ENCODE data around the gene SEMA3C.

SEMA3C gene

GRCh38 chr7:80721883-80722615 lies 196.8 kb downstream of the SEMA3C start:
- no peaks in the 10 kb centered on the region for H3K79me2 ChIP-seq (ENCODE audit: control insufficient read depth, insufficient read depth, low read length, unreplicated experiment)
- peaks cover 53% of the 10 kb centered on the region for H3K4me1 ChIP-seq (ENCODE audit: control insufficient read depth, insufficient read depth, low read length, unreplicated experiment)
- peak overlapping the region; percentile 18 for H2AFZ ChIP-seq (ENCODE audit: low read length, unreplicated experiment)
- no peaks in the 10 kb centered on the region for H3K27me3 ChIP-seq (ENCODE audit: insufficient read depth, low read length)
- H3K4me3 ChIP-seq (ENCODE audit: low read depth, low read length) = peak overlapping the region; percentile 51
- no peaks in the 10 kb centered on the region for H3K36me3 ChIP-seq (ENCODE audit: insufficient read depth, low read length)
- H3K27ac ChIP-seq (ENCODE audit: low read depth, low read length) = peak overlapping the region; percentile 99

DNA sequence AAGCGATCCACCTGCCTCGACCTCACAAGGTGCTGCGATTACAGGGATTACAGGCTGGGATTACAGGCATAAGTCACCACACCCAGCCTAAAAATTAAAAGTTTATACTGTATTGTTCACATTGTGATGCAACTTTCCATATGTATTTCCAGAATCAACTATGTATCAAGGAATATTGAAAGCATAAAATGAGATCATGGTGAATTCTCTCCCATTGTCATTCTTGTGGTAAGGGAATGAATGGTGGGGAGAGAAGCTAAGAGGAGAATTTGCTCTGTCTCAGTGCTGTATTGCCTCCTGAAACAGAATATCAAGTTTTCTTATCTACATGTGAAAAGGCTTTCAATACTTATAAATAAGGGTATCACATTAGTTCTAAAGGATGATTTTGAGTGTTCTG lies 198.7 kb downstream of the SEMA3C start:
- H3K4me3 ChIP-seq (ENCODE audit: low read depth, low read length) = no peak overlapping the region
- no peak overlapping the region for H2AFZ ChIP-seq (ENCODE audit: low read length, unreplicated experiment)
- H3K36me3 ChIP-seq (ENCODE audit: insufficient read depth, low read length) = no peaks in the 10 kb centered on the region
- H3K27me3 ChIP-seq (ENCODE audit: insufficient read depth, low read length) = no peaks in the 10 kb centered on the region
- peaks cover 44% of the 10 kb centered on the region for H3K4me1 ChIP-seq (ENCODE audit: control insufficient read depth, insufficient read depth, low read length, unreplicated experiment)
- no peaks in the 10 kb centered on the region for H3K79me2 ChIP-seq (ENCODE audit: control insufficient read depth, insufficient read depth, low read length, unreplicated experiment)
- H3K27ac ChIP-seq (ENCODE audit: low read depth, low read length) = peak overlapping the region; percentile 44

- no peak overlapping the region for H2AFZ ChIP-seq (ENCODE audit: low read length, unreplicated experiment)
- H3K36me3 ChIP-seq (ENCODE audit: insufficient read depth, low read length) = no peaks in the 10 kb centered on the region
- H3K4me1 ChIP-seq (ENCODE audit: control insufficient read depth, insufficient read depth, low read length, unreplicated experiment) = peaks cover 36% of the 10 kb centered on the region
- no peak overlapping the region for H3K4me3 ChIP-seq (ENCODE audit: low read depth, low read length)
- no peaks in the 10 kb centered on the region for H3K27me3 ChIP-seq (ENCODE audit: insufficient read depth, low read length)
- H3K79me2 ChIP-seq (ENCODE audit: control insufficient read depth, insufficient read depth, low read length, unreplicated experiment) = no peaks in the 10 kb centered on the region
- H3K27ac ChIP-seq (ENCODE audit: low read depth, low read length) = no peak overlapping the region
Measured at GRCh38 chr7:80719261-80719660, 199.6 kb downstream of the SEMA3C start.

DNA sequence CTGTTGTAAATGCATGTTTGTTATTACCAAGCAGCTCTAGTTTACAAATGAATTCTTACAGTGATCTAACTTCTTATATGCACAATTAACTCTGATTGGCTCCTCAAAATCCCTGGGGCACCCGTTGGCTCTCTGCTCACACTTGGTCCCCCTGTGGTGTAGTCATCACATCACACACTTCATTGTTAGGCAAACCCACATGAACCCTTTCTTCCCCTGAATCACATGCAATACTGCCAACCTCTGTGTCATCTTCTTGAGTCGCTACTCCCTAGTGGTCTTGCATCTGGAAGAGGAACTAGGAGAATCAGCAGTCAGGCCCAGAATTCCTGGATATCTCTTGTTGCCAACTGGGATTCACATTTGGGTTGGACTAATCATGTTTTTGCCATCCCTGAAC lies 207.3 kb downstream of the SEMA3C start:
- no peaks in the 10 kb centered on the region for H3K79me2 ChIP-seq (ENCODE audit: control insufficient read depth, insufficient read depth, low read length, unreplicated experiment)
- no peaks in the 10 kb centered on the region for H3K36me3 ChIP-seq (ENCODE audit: insufficient read depth, low read length)
- H3K4me3 ChIP-seq (ENCODE audit: low read depth, low read length) = no peak overlapping the region
- H3K27ac ChIP-seq (ENCODE audit: low read depth, low read length) = no peak overlapping the region
- peak overlapping the region; percentile 75 for H2AFZ ChIP-seq (ENCODE audit: low read length, unreplicated experiment)
- H3K27me3 ChIP-seq (ENCODE audit: insufficient read depth, low read length) = no peaks in the 10 kb centered on the region
- peaks cover 16% of the 10 kb centered on the region for H3K4me1 ChIP-seq (ENCODE audit: control insufficient read depth, insufficient read depth, low read length, unreplicated experiment)

- H2AFZ ChIP-seq (ENCODE audit: low read length, unreplicated experiment) = no peak overlapping the region
Measured at GRCh38 chr7:80708123-80708522, 210.7 kb downstream of the SEMA3C start.

GRCh38 chr7:80707318-80707717 lies 211.5 kb downstream of the SEMA3C start:
- H3K79me2 ChIP-seq (ENCODE audit: control insufficient read depth, insufficient read depth, low read length, unreplicated experiment) = no peaks in the 10 kb centered on the region
- no peaks in the 10 kb centered on the region for H3K27me3 ChIP-seq (ENCODE audit: insufficient read depth, low read length)
- H3K36me3 ChIP-seq (ENCODE audit: insufficient read depth, low read length) = no peaks in the 10 kb centered on the region
- peaks cover 17% of the 10 kb centered on the region for H3K4me1 ChIP-seq (ENCODE audit: control insufficient read depth, insufficient read depth, low read length, unreplicated experiment)
- H3K4me3 ChIP-seq (ENCODE audit: low read depth, low read length) = no peak overlapping the region
- H2AFZ ChIP-seq (ENCODE audit: low read length, unreplicated experiment) = peak overlapping the region; percentile 72
- H3K27ac ChIP-seq (ENCODE audit: low read depth, low read length) = peak overlapping the region; percentile 14; the same call in 1 of the 2 replicates

More at GRCh38 chr7:80708123-80708522, 210.7 kb downstream of the SEMA3C start:
- no peaks in the 10 kb centered on the region for H3K36me3 ChIP-seq (ENCODE audit: insufficient read depth, low read length)
- peaks cover 17% of the 10 kb centered on the region for H3K4me1 ChIP-seq (ENCODE audit: control insufficient read depth, insufficient read depth, low read length, unreplicated experiment)
- no peaks in the 10 kb centered on the region for H3K27me3 ChIP-seq (ENCODE audit: insufficient read depth, low read length)
- no peak overlapping the region for H3K27ac ChIP-seq (ENCODE audit: low read depth, low read length)
- H3K79me2 ChIP-seq (ENCODE audit: control insufficient read depth, insufficient read depth, low read length, unreplicated experiment) = no peaks in the 10 kb centered on the region
- H3K4me3 ChIP-seq (ENCODE audit: low read depth, low read length) = no peak overlapping the region

GRCh38 chr7:80705130-80705781 lies 213.6 kb downstream of the SEMA3C start:
- Histone ChIP-seq H2AFZ (ENCODE audit: low read length, unreplicated experiment) (no peak overlapping the region), H3K36me3 (ENCODE audit: insufficient read depth, low read length) (no peaks in the 10 kb centered on the region), H3K79me2 (ENCODE audit: control insufficient read depth, insufficient read depth, low read length, unreplicated experiment) (no peaks in the 10 kb centered on the region), H3K4me3 (ENCODE audit: low read depth, low read length) (no peak overlapping the region), H3K4me1 (ENCODE audit: control insufficient read depth, insufficient read depth, low read length, unreplicated experiment) (peaks cover 13% of the 10 kb centered on the region), H3K27me3 (ENCODE audit: insufficient read depth, low read length) (no peaks in the 10 kb centered on the region), H3K27ac (ENCODE audit: low read depth, low read length) (no peak overlapping the region)

DNA sequence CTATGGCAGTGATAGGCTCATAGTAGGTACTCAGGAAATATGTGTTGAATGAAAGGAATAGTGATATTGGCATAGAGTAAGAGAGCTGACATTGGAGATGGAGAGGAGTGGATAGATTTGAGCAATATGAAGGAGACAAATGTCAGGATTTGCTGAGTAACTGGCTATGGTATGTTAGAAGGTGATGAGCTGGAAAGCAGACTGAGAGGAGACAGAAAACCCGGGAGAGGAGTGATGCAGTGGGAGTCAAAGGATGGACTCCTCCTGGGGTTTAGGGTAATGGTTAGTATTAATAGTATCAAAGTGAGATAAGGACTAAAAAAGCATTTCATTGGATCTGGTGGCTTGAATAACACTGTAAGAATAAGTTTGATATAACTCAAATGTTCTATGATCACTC lies 215.6 kb downstream of the SEMA3C start:
- Histone ChIP-seq H3K27ac (ENCODE audit: low read depth, low read length) (no peak overlapping the region), H3K4me3 (ENCODE audit: low read depth, low read length) (no peak overlapping the region), H3K79me2 (ENCODE audit: control insufficient read depth, insufficient read depth, low read length, unreplicated experiment) (no peaks in the 10 kb centered on the region), H3K4me1 (ENCODE audit: control insufficient read depth, insufficient read depth, low read length, unreplicated experiment) (peaks cover 27% of the 10 kb centered on the region), H3K36me3 (ENCODE audit: insufficient read depth, low read length) (no peaks in the 10 kb centered on the region), H2AFZ (ENCODE audit: low read length, unreplicated experiment) (no peak overlapping the region), H3K27me3 (ENCODE audit: insufficient read depth, low read length) (no peaks in the 10 kb centered on the region)

DNA sequence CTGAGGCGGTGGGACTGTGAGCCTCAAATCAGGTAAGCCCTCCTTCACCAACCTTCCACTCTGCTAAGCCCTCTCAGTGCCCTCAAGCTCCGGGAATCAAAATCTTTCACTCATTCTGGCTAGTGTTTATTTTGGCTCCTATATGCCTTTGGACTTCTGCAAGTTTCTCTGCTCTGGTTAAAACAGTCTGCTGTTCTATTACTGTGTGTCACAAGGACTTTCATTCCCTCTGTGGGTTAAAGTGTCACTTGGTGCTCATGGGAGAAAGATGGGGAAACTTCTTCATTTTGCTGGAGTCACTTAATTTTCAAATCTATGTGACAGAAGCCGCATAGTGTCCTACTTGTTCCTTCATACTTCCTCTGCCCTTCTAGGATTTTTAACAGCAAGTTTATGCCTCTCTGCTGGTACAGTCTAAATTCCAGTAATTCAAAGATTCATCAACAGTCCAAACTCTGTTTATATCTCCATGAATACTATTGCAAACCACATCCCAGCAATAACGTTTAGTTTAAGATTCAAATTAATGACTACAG lies 219.1 kb downstream of the SEMA3C start:
- no peaks in the 10 kb centered on the region for H3K27me3 ChIP-seq (ENCODE audit: insufficient read depth, low read length)
- H3K27ac ChIP-seq (ENCODE audit: low read depth, low read length) = peak overlapping the region; percentile 47
- no peaks in the 10 kb centered on the region for H3K36me3 ChIP-seq (ENCODE audit: insufficient read depth, low read length)
- 0 out of 2 replicates have a peak overlapping the region, but pooled peaks have one; percentile 23 for H3K4me3 ChIP-seq (ENCODE audit: low read depth, low read length)
- peaks cover 15% of the 10 kb centered on the region for H3K4me1 ChIP-seq (ENCODE audit: control insufficient read depth, insufficient read depth, low read length, unreplicated experiment)
- no peaks in the 10 kb centered on the region for H3K79me2 ChIP-seq (ENCODE audit: control insufficient read depth, insufficient read depth, low read length, unreplicated experiment)
- H2AFZ ChIP-seq (ENCODE audit: low read length, unreplicated experiment) = peak overlapping the region; percentile 82

DNA sequence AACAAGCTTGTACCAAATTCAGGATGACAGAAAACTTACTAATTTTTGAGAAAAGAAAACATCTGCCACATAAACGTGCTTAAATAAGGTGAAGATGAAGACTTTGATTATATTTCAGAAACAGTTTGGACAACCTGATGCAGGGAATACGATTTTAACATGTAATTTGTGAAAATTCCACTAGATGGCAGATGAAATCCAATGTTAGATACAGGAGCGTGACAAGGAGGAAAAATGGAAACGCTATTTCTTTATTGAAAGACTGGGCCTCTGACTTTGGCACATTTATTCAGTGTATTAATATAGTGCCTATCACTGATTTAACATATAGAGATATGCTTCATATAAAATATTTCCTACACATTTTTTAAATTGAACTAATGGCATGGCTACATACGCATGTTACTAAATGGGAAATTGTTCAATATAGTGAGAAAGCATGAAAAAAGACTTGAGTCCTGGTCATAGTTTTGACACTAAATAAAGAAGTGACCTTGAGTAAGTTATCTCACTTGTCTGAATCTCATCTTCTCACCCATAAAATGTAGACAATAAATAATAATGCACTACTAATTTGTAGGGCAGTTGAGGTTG lies 219.7 kb downstream of the SEMA3C start:
- H2AFZ ChIP-seq (ENCODE audit: low read length, unreplicated experiment) = peak overlapping the region; percentile 82
- H3K27ac ChIP-seq (ENCODE audit: low read depth, low read length) = peak overlapping the region; percentile 47
- 0 out of 2 replicates have a peak overlapping the region, but pooled peaks have one; percentile 23 for H3K4me3 ChIP-seq (ENCODE audit: low read depth, low read length)
- H3K36me3 ChIP-seq (ENCODE audit: insufficient read depth, low read length) = no peaks in the 10 kb centered on the region
- peaks cover 15% of the 10 kb centered on the region for H3K4me1 ChIP-seq (ENCODE audit: control insufficient read depth, insufficient read depth, low read length, unreplicated experiment)
- no peaks in the 10 kb centered on the region for H3K79me2 ChIP-seq (ENCODE audit: control insufficient read depth, insufficient read depth, low read length, unreplicated experiment)
- H3K27me3 ChIP-seq (ENCODE audit: insufficient read depth, low read length) = no peaks in the 10 kb centered on the region
